ENCODE measurements around the gene DYNLL2.

- TF ChIP-seq EP300 (IDR thresholded peaks at IDR 0.05) (no peak), CTCF (IDR thresholded peaks at IDR 0.05) (no peak)
These were observed 24.1 kb downstream of the DYNLL2 start for GRCh38 chr17:58107306-58107705.

Data from tibial nerve (tissue), 4 donors.